Tibial nerve (tissue), 4 donors: ENCODE results near the gene PLEKHA7.

Source experiments
- EP300 ChIP-seq, 2 donors: sonication (generic); formaldehyde crosslinking; IDR thresholded peaks; one replicate each; pipeline ENCODE4 v1.6.1; 2017; ENCODE audit warnings: antibody characterized with exemption in 2 of 2, mild to moderate bottlenecking in 1 of 2
- POLR2A ChIP-seq, 2 donors: fragments of 450-650 bp; IDR thresholded peaks; one replicate each; pipeline ENCODE4 v1.6.1; 2017; ENCODE audit warnings: antibody characterized with exemption in 2 of 2, mild to moderate bottlenecking in 2 of 2, moderate library complexity in 2 of 2
- TF ChIP-seq, protein P1 (sequence below), 5 experiments: fragments of 200-600 bp in 3 of 5; fragments of 450-650 bp in 2 of 5; sonication (generic) in 3 of 5; IDR thresholded peaks; one replicate each; pipeline ENCODE4 v1.5.1; 2016 to 2019; ENCODE audit warnings: antibody characterized with exemption in 5 of 5, mild to moderate bottlenecking in 3 of 5, moderate library complexity in 2 of 5

- TF ChIP-seq, protein P1, sequence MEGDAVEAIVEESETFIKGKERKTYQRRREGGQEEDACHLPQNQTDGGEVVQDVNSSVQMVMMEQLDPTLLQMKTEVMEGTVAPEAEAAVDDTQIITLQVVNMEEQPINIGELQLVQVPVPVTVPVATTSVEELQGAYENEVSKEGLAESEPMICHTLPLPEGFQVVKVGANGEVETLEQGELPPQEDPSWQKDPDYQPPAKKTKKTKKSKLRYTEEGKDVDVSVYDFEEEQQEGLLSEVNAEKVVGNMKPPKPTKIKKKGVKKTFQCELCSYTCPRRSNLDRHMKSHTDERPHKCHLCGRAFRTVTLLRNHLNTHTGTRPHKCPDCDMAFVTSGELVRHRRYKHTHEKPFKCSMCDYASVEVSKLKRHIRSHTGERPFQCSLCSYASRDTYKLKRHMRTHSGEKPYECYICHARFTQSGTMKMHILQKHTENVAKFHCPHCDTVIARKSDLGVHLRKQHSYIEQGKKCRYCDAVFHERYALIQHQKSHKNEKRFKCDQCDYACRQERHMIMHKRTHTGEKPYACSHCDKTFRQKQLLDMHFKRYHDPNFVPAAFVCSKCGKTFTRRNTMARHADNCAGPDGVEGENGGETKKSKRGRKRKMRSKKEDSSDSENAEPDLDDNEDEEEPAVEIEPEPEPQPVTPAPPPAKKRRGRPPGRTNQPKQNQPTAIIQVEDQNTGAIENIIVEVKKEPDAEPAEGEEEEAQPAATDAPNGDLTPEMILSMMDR (IDR thresholded peaks at IDR 0.05) = no peak
- TF ChIP-seq EP300 (IDR thresholded peaks at IDR 0.05) (no peak), POLR2A (IDR thresholded peaks at IDR 0.05) (no peak)
These were observed 242.1 kb downstream of the PLEKHA7 start for GRCh38 chr11:16772141-16772512.
